Measurements from ENCODE around the gene ITGA4. TPM values are rescaled to one million over a fixed set of nuclear protein-coding genes. Genes with fewer than 3 reads are reported as not detected.

The ITGA4 gene
- polyA plus RNA-seq, 1 donor (not counting 4 experiments of a cell fraction or from before 2014, with no cell fraction given) = 4.7 TPM

- H3K4me1 ChIP-seq (ENCODE audit: control insufficient read depth, extremely low read depth, insufficient read depth, low read length) = peaks cover 11% of the 10 kb centered on the region
- dilution Hi-C loops (cut with MboI; ENCODE audit: extremely low pct_ligation_motif_present, low sequenced_read_pairs) = no loop called here
- H3K4me2 ChIP-seq (ENCODE audit: control insufficient read depth, extremely low read depth, insufficient read depth, low read depth, low read length) = peak overlapping the region; percentile 17
- H4K20me1 ChIP-seq (ENCODE audit: control insufficient read depth, extremely low read depth, insufficient read depth, low read length) = no peaks in the 10 kb centered on the region
- H3K36me3 ChIP-seq (ENCODE audit: control insufficient read depth in 2 of 2, extremely low read depth in 1 of 2, insufficient read depth in 2 of 2, low read length in 2 of 2) = no peaks in the 10 kb centered on the region
- no peak overlapping the region for H3K27ac ChIP-seq (ENCODE audit: control insufficient read depth, insufficient read depth, low read length)
- no peaks in the 10 kb centered on the region for H3K9me1 ChIP-seq (ENCODE audit: control insufficient read depth, extremely low read depth, insufficient read depth, low read length)
- no peak overlapping the region for H2AFZ ChIP-seq (ENCODE audit: control insufficient read depth, low read length)
- no peak for FAIRE-seq
- H3K27me3 ChIP-seq (ENCODE audit: control insufficient read depth, extremely low read depth, insufficient read depth, low read length) = peaks cover 3% of the 10 kb centered on the region
- no peak for DNase-seq (ENCODE audit: low read depth, low spot score)
- H3K79me2 ChIP-seq (ENCODE audit: control insufficient read depth, insufficient read depth, low read length) = no peaks in the 10 kb centered on the region
- no peak overlapping the region for H3K4me3 ChIP-seq (ENCODE audit: control insufficient read depth in 2 of 3, extremely low read depth in 1 of 3, insufficient read depth in 2 of 3, low read depth in 1 of 3, low read length in 3 of 3)
- no peaks in the 10 kb centered on the region for H3K9me3 ChIP-seq (ENCODE audit: control insufficient read depth, low read depth, low read length)
- TF ChIP-seq CTCF (optimal IDR thresholded peaks at IDR 0.05 in 1 of 3, IDR thresholded peaks at IDR 0.05 in 1 of 3, conservative IDR thresholded peaks at IDR 0.05 in 1 of 3; ENCODE audit: extremely low read depth in 1 of 3, insufficient read depth in 2 of 3, low read length in 3 of 3) (no peak), EZH2 (IDR thresholded peaks at IDR 0.05; ENCODE audit: low read length) (no peak)
- no peak overlapping the region for H3K9ac ChIP-seq (ENCODE audit: control insufficient read depth, extremely low read depth, insufficient read depth, low read length)
Observed at GRCh38 chr2:181459621-181460021, 2.4 kb downstream of the ITGA4 start.

GRCh38 chr2:181461056-181461997, 4.1 kb downstream of the ITGA4 start:
- no peak for TF ChIP-seq EZH2 (IDR thresholded peaks at IDR 0.05; ENCODE audit: low read length)
- TF ChIP-seq CTCF (optimal IDR thresholded peaks at IDR 0.05 in 1 of 3, IDR thresholded peaks at IDR 0.05 in 1 of 3, conservative IDR thresholded peaks at IDR 0.05 in 1 of 3; ENCODE audit: extremely low read depth in 1 of 3, insufficient read depth in 2 of 3, low read length in 3 of 3) = no peak
- no peaks in the 10 kb centered on the region for H4K20me1 ChIP-seq (ENCODE audit: control insufficient read depth, extremely low read depth, insufficient read depth, low read length)
- H3K4me1 ChIP-seq (ENCODE audit: control insufficient read depth, extremely low read depth, insufficient read depth, low read length) = peaks cover 19% of the 10 kb centered on the region
- no peak overlapping the region for H3K4me2 ChIP-seq (ENCODE audit: control insufficient read depth, extremely low read depth, insufficient read depth, low read depth, low read length)
- H3K27me3 ChIP-seq (ENCODE audit: control insufficient read depth, extremely low read depth, insufficient read depth, low read length) = peaks cover 3% of the 10 kb centered on the region
- dilution Hi-C loops (cut with MboI; ENCODE audit: extremely low pct_ligation_motif_present, low sequenced_read_pairs) = no loop called here
- no peaks in the 10 kb centered on the region for H3K36me3 ChIP-seq (ENCODE audit: control insufficient read depth in 2 of 2, extremely low read depth in 1 of 2, insufficient read depth in 2 of 2, low read length in 2 of 2)
- DNase-seq (ENCODE audit: low read depth, low spot score) = no peak
- H2AFZ ChIP-seq (ENCODE audit: control insufficient read depth, low read length) = no peak overlapping the region
- no peak overlapping the region for H3K4me3 ChIP-seq (ENCODE audit: control insufficient read depth in 2 of 3, extremely low read depth in 1 of 3, insufficient read depth in 2 of 3, low read depth in 1 of 3, low read length in 3 of 3)
- H3K9me1 ChIP-seq (ENCODE audit: control insufficient read depth, extremely low read depth, insufficient read depth, low read length) = no peaks in the 10 kb centered on the region
- H3K79me2 ChIP-seq (ENCODE audit: control insufficient read depth, insufficient read depth, low read length) = no peaks in the 10 kb centered on the region
- H3K9ac ChIP-seq (ENCODE audit: control insufficient read depth, extremely low read depth, insufficient read depth, low read length) = no peak overlapping the region
- no peak for FAIRE-seq
- H3K27ac ChIP-seq (ENCODE audit: control insufficient read depth, insufficient read depth, low read length) = no peak overlapping the region
- H3K9me3 ChIP-seq (ENCODE audit: control insufficient read depth, low read depth, low read length) = no peaks in the 10 kb centered on the region

All from keratinocyte (primary cell).